HepG2 (cell line): ENCODE results near the gene KRTAP3-3. TPM values are rescaled to one million over a fixed set of nuclear protein-coding genes. Genes with fewer than 3 reads are reported as not detected.
A peak's percentile ranks its signal among the peaks of the same experiment; 100 is the strongest.

Source experiments
- FOSL2 ChIP-seq: sonication (generic); formaldehyde crosslinking; IDR thresholded peaks from 2 replicates; pipeline ENCODE4 v1.4.0; 2020; ENCODE audit warnings: missing genetic modification reagents
- HDAC2 ChIP-seq: sonication (generic); formaldehyde crosslinking; IDR thresholded peaks from 2 replicates; pipeline ENCODE4 v1.4.0; 2020; ENCODE audit warnings: missing genetic modification reagents
- KDM3A ChIP-seq: IDR thresholded peaks from 2 replicates; pipeline ENCODE4 v1.6.1; 2018; ENCODE audit warnings: low read depth, missing compliant biosample characterization
- MED1 ChIP-seq: sonication (generic); formaldehyde crosslinking; IDR thresholded peaks from 2 replicates; pipeline ENCODE4 v1.4.0; 2020; ENCODE audit warnings: missing genetic modification reagents
- NFATC3 ChIP-seq: sonication (generic); formaldehyde crosslinking; IDR thresholded peaks from 2 replicates; pipeline ENCODE4 v1.5.1; 2020; ENCODE audit warnings: mild to moderate bottlenecking, missing genetic modification reagents
- RBFOX2 ChIP-seq: fragments of 200-400 bp; formaldehyde crosslinking; IDR thresholded peaks from 2 replicates; pipeline ENCODE4 v1.6.1; 2017; ENCODE audit warnings: low read depth, mild to moderate bottlenecking, low read length
- TOPORS ChIP-seq: sonication (generic); formaldehyde crosslinking; IDR thresholded peaks from 2 replicates; pipeline ENCODE4 v1.8.0; 2023; ENCODE audit warnings: mild to moderate bottlenecking, missing genetic modification reagents
- TRIM22 ChIP-seq: fragments of 450-650 bp; IDR thresholded peaks from 2 replicates; pipeline ENCODE4 v1.6.1; 2017
- ZFP41 ChIP-seq: sonication (generic); formaldehyde crosslinking; IDR thresholded peaks from 2 replicates; pipeline ENCODE4 v1.4.0; 2020; ENCODE audit warnings: mild to moderate bottlenecking, missing genetic modification reagents, borderline replicate concordance
- ZNF589 ChIP-seq: sonication (generic); formaldehyde crosslinking; conservative IDR thresholded peaks from 2 replicates; pipeline ENCODE4 v1.8.0; 2022; ENCODE audit warnings: mild to moderate bottlenecking, moderate library complexity, missing genetic modification reagents
- polyA plus RNA-seq, 8 experiments: library from polyadenylated mRNA; depleted of rRNA in 3 of 8; stranded (reverse) in 7 of 8; unstranded in 1 of 8; fragments of >200 nt; fragmentation: Illumina TruSeq in 4 of 8; extraction: Trizol in 4 of 8; gene quantifications; 2 replicates each; pipeline versions ENCODE4 v1.2.1 to v1.2.3, GENCODE V29; 2011 to 2016; ENCODE audit warnings: low read depth in 4 of 8, missing spikeins in 1 of 8, mixed read lengths in 1 of 8; ENCODE audit not compliant: insufficient read depth in 1 of 8
- total RNA-seq, 5 experiments: library from RNA; depleted of rRNA; stranded (reverse); fragments of >200 nt; fragmentation: Illumina TruSeq; extraction: Trizol; gene quantifications; 2 replicates each; pipeline ENCODE4 v1.2.3, GENCODE V29; 2016; ENCODE audit warnings: low read depth in 1 of 5
- TF ChIP-seq, protein P1 (sequence below): sonication (generic); formaldehyde crosslinking; IDR thresholded peaks from 2 replicates; pipeline ENCODE4 v1.5.1; 2020; ENCODE audit warnings: missing genetic modification reagents, mild to moderate bottlenecking, borderline replicate concordance
- TF ChIP-seq, protein P2 (sequence below): sonication (generic); formaldehyde crosslinking; IDR thresholded peaks from 2 replicates; pipeline ENCODE4 v1.5.1; 2020; ENCODE audit warnings: mild to moderate bottlenecking, missing genetic modification reagents, borderline replicate concordance

KRTAP3-3 gene
- total and polyA plus RNA-seq, 2 of the 13 experiments (the other 11 are each of a cell fraction or from before 2014, with no cell fraction given), result not detected

GRCh38 chr17:40951011-40951622, 42.8 kb downstream of the KRTAP3-3 start (continued):
- TF ChIP-seq ZFP41 (CRISPR knock-in tag) (no peak), HDAC2 (no peak), NFATC3 (CRISPR knock-in tag) (0 out of 2 replicates have a peak, but pooled peaks have one; percentile 27), TOPORS (no peak), MED1 (CRISPR knock-in tag) (0 out of 2 replicates have a peak, but pooled peaks have one; percentile 16), ZNF589 (0 out of 2 replicates have a peak, but pooled peaks have one; percentile 38), FOSL2 (CRISPR knock-in tag) (peak; percentile 45), RBFOX2 (no peak), TRIM22 (no peak), KDM3A (CRISPR knock-in tag) (no peak)
- TF ChIP-seq, protein P1, sequence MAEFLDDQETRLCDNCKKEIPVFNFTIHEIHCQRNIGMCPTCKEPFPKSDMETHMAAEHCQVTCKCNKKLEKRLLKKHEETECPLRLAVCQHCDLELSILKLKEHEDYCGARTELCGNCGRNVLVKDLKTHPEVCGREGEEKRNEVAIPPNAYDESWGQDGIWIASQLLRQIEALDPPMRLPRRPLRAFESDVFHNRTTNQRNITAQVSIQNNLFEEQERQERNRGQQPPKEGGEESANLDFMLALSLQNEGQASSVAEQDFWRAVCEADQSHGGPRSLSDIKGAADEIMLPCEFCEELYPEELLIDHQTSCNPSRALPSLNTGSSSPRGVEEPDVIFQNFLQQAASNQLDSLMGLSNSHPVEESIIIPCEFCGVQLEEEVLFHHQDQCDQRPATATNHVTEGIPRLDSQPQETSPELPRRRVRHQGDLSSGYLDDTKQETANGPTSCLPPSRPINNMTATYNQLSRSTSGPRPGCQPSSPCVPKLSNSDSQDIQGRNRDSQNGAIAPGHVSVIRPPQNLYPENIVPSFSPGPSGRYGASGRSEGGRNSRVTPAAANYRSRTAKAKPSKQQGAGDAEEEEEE (CRISPR knock-in tag), result no peak
- TF ChIP-seq, protein P2, sequence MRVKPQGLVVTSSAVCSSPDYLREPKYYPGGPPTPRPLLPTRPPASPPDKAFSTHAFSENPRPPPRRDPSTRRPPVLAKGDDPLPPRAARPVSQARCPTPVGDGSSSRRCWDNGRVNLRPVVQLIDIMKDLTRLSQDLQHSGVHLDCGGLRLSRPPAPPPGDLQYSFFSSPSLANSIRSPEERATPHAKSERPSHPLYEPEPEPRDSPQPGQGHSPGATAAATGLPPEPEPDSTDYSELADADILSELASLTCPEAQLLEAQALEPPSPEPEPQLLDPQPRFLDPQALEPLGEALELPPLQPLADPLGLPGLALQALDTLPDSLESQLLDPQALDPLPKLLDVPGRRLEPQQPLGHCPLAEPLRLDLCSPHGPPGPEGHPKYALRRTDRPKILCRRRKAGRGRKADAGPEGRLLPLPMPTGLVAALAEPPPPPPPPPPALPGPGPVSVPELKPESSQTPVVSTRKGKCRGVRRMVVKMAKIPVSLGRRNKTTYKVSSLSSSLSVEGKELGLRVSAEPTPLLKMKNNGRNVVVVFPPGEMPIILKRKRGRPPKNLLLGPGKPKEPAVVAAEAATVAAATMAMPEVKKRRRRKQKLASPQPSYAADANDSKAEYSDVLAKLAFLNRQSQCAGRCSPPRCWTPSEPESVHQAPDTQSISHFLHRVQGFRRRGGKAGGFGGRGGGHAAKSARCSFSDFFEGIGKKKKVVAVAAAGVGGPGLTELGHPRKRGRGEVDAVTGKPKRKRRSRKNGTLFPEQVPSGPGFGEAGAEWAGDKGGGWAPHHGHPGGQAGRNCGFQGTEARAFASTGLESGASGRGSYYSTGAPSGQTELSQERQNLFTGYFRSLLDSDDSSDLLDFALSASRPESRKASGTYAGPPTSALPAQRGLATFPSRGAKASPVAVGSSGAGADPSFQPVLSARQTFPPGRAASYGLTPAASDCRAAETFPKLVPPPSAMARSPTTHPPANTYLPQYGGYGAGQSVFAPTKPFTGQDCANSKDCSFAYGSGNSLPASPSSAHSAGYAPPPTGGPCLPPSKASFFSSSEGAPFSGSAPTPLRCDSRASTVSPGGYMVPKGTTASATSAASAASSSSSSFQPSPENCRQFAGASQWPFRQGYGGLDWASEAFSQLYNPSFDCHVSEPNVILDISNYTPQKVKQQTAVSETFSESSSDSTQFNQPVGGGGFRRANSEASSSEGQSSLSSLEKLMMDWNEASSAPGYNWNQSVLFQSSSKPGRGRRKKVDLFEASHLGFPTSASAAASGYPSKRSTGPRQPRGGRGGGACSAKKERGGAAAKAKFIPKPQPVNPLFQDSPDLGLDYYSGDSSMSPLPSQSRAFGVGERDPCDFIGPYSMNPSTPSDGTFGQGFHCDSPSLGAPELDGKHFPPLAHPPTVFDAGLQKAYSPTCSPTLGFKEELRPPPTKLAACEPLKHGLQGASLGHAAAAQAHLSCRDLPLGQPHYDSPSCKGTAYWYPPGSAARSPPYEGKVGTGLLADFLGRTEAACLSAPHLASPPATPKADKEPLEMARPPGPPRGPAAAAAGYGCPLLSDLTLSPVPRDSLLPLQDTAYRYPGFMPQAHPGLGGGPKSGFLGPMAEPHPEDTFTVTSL (CRISPR knock-in tag), result no peak
